H1 (cell line): Measurements from ENCODE around the gene RNF4. TPM values are rescaled to one million over a fixed set of nuclear protein-coding genes. Genes with fewer than 3 reads are reported as not detected.

Experiments used
- CTCF ChIA-PET: fragments of 300-600 bp; sonication (Branson Sonifier 250); formaldehyde crosslinking; loops from one replicate; lab custom pipeline; 2021; ENCODE audit not compliant: partially characterized antibody; lab: Charles Lee
- POLR2A ChIA-PET: fragments of 300-600 bp; sonication (Branson Sonifier 250); formaldehyde crosslinking; loops from one replicate; lab custom pipeline; 2021; ENCODE audit warnings: inconsistent platforms; ENCODE audit not compliant: partially characterized antibody; lab: Charles Lee
- DNase-seq, 2 experiments: peaks; one replicate each; pipeline versions ENCODE4 v3.0.0 to v3.0.0-alpha.2; 2010 to 2022; ENCODE audit warnings: low spot score in 2 of 2, low read depth in 1 of 2, mixed read lengths in 1 of 2
- FAIRE-seq: peaks from 2 replicates; lab custom pipeline; 2011; peaks lifted over from hg19 to GRCh38; lab: Jason Lieb, UNC
- H2AFZ ChIP-seq: 2 replicates; pipeline ENCODE4 v1.8.1; 2012; ENCODE audit warnings: low read length, inconsistent platforms
- H2AK5ac ChIP-seq: 2 replicates; pipeline ENCODE4 v1.6.1; 2013; ENCODE audit warnings: low read depth, low read length
- H2BK120ac ChIP-seq: replicated peaks from 2 replicates; pipeline ENCODE3; 2013; ENCODE audit warnings: low read depth, low read length, inconsistent platforms
- H2BK12ac ChIP-seq: 2 replicates; pipeline ENCODE4 v1.6.1; 2013; ENCODE audit warnings: low read depth, low read length
- H2BK15ac ChIP-seq: 2 replicates; pipeline ENCODE4 v1.6.1; 2013; ENCODE audit warnings: low read length
- H2BK20ac ChIP-seq: 2 replicates; pipeline ENCODE4 v1.6.1; 2013; ENCODE audit warnings: low read length
- H2BK5ac ChIP-seq: 2 replicates; pipeline ENCODE4 v1.6.1; 2013; ENCODE audit warnings: low read depth, low read length
- H3K14ac ChIP-seq: 2 replicates; pipeline ENCODE4 v1.6.1; 2013; ENCODE audit warnings: inconsistent platforms; ENCODE audit not compliant: insufficient read length
- H3K18ac ChIP-seq: 2 replicates; pipeline ENCODE4 v1.6.1; 2013; ENCODE audit warnings: low read length; ENCODE audit errors: extremely low read depth
- H3K23ac ChIP-seq: 2 replicates; pipeline ENCODE4 v1.6.1; 2013; ENCODE audit warnings: inconsistent platforms; ENCODE audit not compliant: insufficient read length
- H3K23me2 ChIP-seq: 2 replicates; pipeline ENCODE4 v1.6.1; 2013; ENCODE audit warnings: low read depth, low read length
- H3K27ac ChIP-seq: 2 replicates; pipeline ENCODE4 v1.6.1; 2011; ENCODE audit warnings: low read depth, low read length, inconsistent platforms
- H3K27me3 ChIP-seq, 4 experiments: replicated peaks in 1 of 4; 1 replicate in 1 of 4; 2 replicates in 3 of 4; pipeline versions ENCODE4 v1.6.1 to v1.8.1; 2011 to 2013; ENCODE audit warnings: low read length in 3 of 4, mild to moderate bottlenecking in 3 of 4, inconsistent platforms in 2 of 4, mixed read lengths in 2 of 4, moderate library complexity in 1 of 4; ENCODE audit not compliant: control insufficient read depth in 3 of 4, insufficient read depth in 3 of 4; ENCODE audit errors: extremely low read depth in 1 of 4
- H3K36me3 ChIP-seq, 4 experiments: 2 replicates each; pipeline versions ENCODE4 v1.6.1 to v1.8.1; 2011 to 2013; ENCODE audit warnings: mild to moderate bottlenecking in 4 of 4, low read length in 3 of 4, moderate library complexity in 2 of 4, control low read depth in 1 of 4, inconsistent platforms in 1 of 4; ENCODE audit not compliant: insufficient read depth in 4 of 4, control insufficient read depth in 2 of 4
- H3K4ac ChIP-seq: replicated peaks from 2 replicates; pipeline ENCODE3; 2013; ENCODE audit warnings: low read length, low read depth, mixed read lengths, inconsistent platforms; ENCODE audit not compliant: insufficient read length
- H3K4me1 ChIP-seq, 4 experiments: replicated peaks in 1 of 4; 1 replicate in 1 of 4; 2 replicates in 3 of 4; pipeline versions ENCODE4 v1.6.1 to v1.8.1; 2011 to 2013; ENCODE audit warnings: low read length in 3 of 4, inconsistent platforms in 2 of 4, mixed read lengths in 1 of 4; ENCODE audit not compliant: insufficient read depth in 4 of 4, control insufficient read depth in 3 of 4
- H3K4me2 ChIP-seq, 2 experiments: 2 replicates each; pipeline versions ENCODE4 v1.6.1 to v1.8.1; 2011 to 2013; ENCODE audit warnings: low read depth in 2 of 2, low read length in 2 of 2, control low read depth in 1 of 2, inconsistent platforms in 1 of 2, mild to moderate bottlenecking in 1 of 2; ENCODE audit not compliant: insufficient read depth in 1 of 2
- H3K4me3 ChIP-seq, 4 experiments: fragments of 200-600, 300-600 bp in 1 of 4; sonication (generic), shearing (Covaris generic), sonication (Bioruptor Twin) in 1 of 4; 2 replicates each; pipeline versions ENCODE4 v1.5.1 to v1.8.1; 2011 to 2016; ENCODE audit warnings: low read length in 4 of 4, low read depth in 3 of 4, control low read depth in 2 of 4, inconsistent platforms in 2 of 4, mild to moderate bottlenecking in 2 of 4, mixed read lengths in 1 of 4, moderate library complexity in 1 of 4; ENCODE audit not compliant: insufficient read depth in 2 of 4; ENCODE audit errors: extremely low read depth in 1 of 4
- H3K56ac ChIP-seq: replicated peaks from 2 replicates; pipeline ENCODE3; 2013; ENCODE audit warnings: low read depth, mild to moderate bottlenecking, mixed read lengths, low read length, inconsistent platforms; ENCODE audit not compliant: insufficient read length
- H3K79me1 ChIP-seq: 2 replicates; pipeline ENCODE4 v1.6.1; 2013; ENCODE audit warnings: low read depth, low read length, control low read depth
- H3K79me2 ChIP-seq, 2 experiments: 2 replicates each; pipeline versions ENCODE4 v1.6.1 to v1.8.1; 2012 to 2013; ENCODE audit warnings: low read length in 2 of 2, mild to moderate bottlenecking in 2 of 2, inconsistent platforms in 1 of 2; ENCODE audit not compliant: insufficient read depth in 2 of 2, control insufficient read depth in 1 of 2
- H3K9ac ChIP-seq, 4 experiments: replicated peaks in 1 of 4; 1 replicate in 1 of 4; 2 replicates in 3 of 4; pipeline versions ENCODE4 v1.6.1 to v1.8.1; 2011 to 2013; ENCODE audit warnings: low read depth in 3 of 4, low read length in 3 of 4, control low read depth in 2 of 4, mild to moderate bottlenecking in 2 of 4, moderate library complexity in 2 of 4, inconsistent platforms in 1 of 4; ENCODE audit errors: extremely low read depth in 1 of 4
- H3K9me3 ChIP-seq, 2 experiments: 2 replicates each; pipeline versions ENCODE4 v1.6.1 to v1.8.1; 2012 to 2013; ENCODE audit warnings: mild to moderate bottlenecking in 2 of 2, moderate library complexity in 2 of 2, control low read depth in 1 of 2, inconsistent platforms in 1 of 2, low read depth in 1 of 2, low read length in 1 of 2, mixed read lengths in 1 of 2; ENCODE audit not compliant: insufficient read depth in 2 of 2
- H4K20me1 ChIP-seq, 2 experiments: replicated peaks in 1 of 2; 2 replicates each; pipeline versions ENCODE3 to v1.8.1; 2011 to 2013; ENCODE audit warnings: inconsistent platforms in 2 of 2, low read length in 2 of 2, mild to moderate bottlenecking in 1 of 2; ENCODE audit not compliant: insufficient read depth in 2 of 2, control insufficient read depth in 1 of 2
- H4K5ac ChIP-seq: 2 replicates; pipeline ENCODE4 v1.6.1; 2013; ENCODE audit warnings: low read length, low read depth, mixed read lengths, inconsistent platforms; ENCODE audit not compliant: insufficient read length
- H4K8ac ChIP-seq: 2 replicates; pipeline ENCODE4 v1.8.0; 2013; ENCODE audit warnings: mild to moderate bottlenecking, moderate library complexity, low read length, inconsistent platforms; ENCODE audit not compliant: insufficient read depth; ENCODE audit errors: extremely low read depth
- H4K91ac ChIP-seq: replicated peaks from 2 replicates; pipeline ENCODE3; 2013; ENCODE audit warnings: low read length, mixed read lengths, inconsistent platforms; ENCODE audit not compliant: insufficient read length
- CHD2 ChIP-seq: IDR thresholded peaks from 2 replicates; pipeline ENCODE4 v1.6.1; 2012; ENCODE audit warnings: low read length, improper control_type of control experiment
- CTBP2 ChIP-seq: IDR thresholded peaks from 2 replicates; pipeline ENCODE4 v1.7.0; 2011; ENCODE audit warnings: borderline replicate concordance, mild to moderate bottlenecking, moderate library complexity, mixed read lengths, low read length; ENCODE audit not compliant: insufficient read depth, insufficient read length
- EP300 ChIP-seq, 2 experiments: IDR thresholded peaks; 1 replicate in 1 of 2; 2 replicates in 1 of 2; pipeline ENCODE4 v1.6.1; 2011 to 2012; ENCODE audit warnings: low read depth in 2 of 2, low read length in 2 of 2, mild to moderate bottlenecking in 2 of 2, borderline replicate concordance in 1 of 2, inconsistent platforms in 1 of 2, moderate library complexity in 1 of 2
- GTF2F1 ChIP-seq: IDR thresholded peaks from 2 replicates; pipeline ENCODE4 v1.6.1; 2012; ENCODE audit warnings: low read depth, low read length, improper control_type of control experiment, borderline replicate concordance
- HDAC2 ChIP-seq, 2 experiments: fragments of 300-600 bp in 1 of 2; sonication (generic) in 1 of 2; IDR thresholded peaks; 2 replicates each; pipeline ENCODE4 v1.6.1; 2011 to 2012; ENCODE audit warnings: low read depth in 2 of 2, low read length in 2 of 2, mild to moderate bottlenecking in 2 of 2, moderate library complexity in 2 of 2, borderline replicate concordance in 1 of 2, inconsistent platforms in 1 of 2
- JUN ChIP-seq: IDR thresholded peaks from 2 replicates; pipeline ENCODE4 v1.6.1; 2011; ENCODE audit warnings: low read depth, mild to moderate bottlenecking, improper control_type of control experiment, low read length
- MAFK ChIP-seq: IDR thresholded peaks from 2 replicates; pipeline ENCODE4 v1.6.1; 2012; ENCODE audit warnings: low read depth, mild to moderate bottlenecking, improper control_type of control experiment, low read length
- NANOG ChIP-seq: IDR thresholded peaks from 2 replicates; pipeline ENCODE4 v1.6.1; 2011; ENCODE audit warnings: low read length, low read depth, mild to moderate bottlenecking, inconsistent platforms; ENCODE audit not compliant: insufficient read depth, poor library complexity, severe bottlenecking
- POU5F1 ChIP-seq: IDR thresholded peaks from 2 replicates; pipeline ENCODE4 v1.6.1; 2011; ENCODE audit warnings: low read depth, mild to moderate bottlenecking, low read length, moderate library complexity
- SAP30 ChIP-seq: fragments of 300-600 bp; sonication (generic); IDR thresholded peaks from 2 replicates; pipeline ENCODE4 v1.7.1; 2012; ENCODE audit warnings: low read length, moderate library complexity, mild to moderate bottlenecking, inconsistent platforms; ENCODE audit not compliant: insufficient read depth, insufficient replicate concordance
- SIX5 ChIP-seq: IDR thresholded peaks from 2 replicates; pipeline ENCODE4 v1.6.1; 2011; ENCODE audit warnings: mild to moderate bottlenecking, low read depth, low read length
- SP1 ChIP-seq: IDR thresholded peaks from 2 replicates; pipeline ENCODE4 v1.6.1; 2011; ENCODE audit warnings: low read depth, low read length
- SP2 ChIP-seq: IDR thresholded peaks from 2 replicates; pipeline ENCODE4 v1.6.1; 2012; ENCODE audit warnings: mild to moderate bottlenecking, low read length, inconsistent platforms
- YY1 ChIP-seq: IDR thresholded peaks from 2 replicates; pipeline ENCODE4 v1.6.1; 2011; ENCODE audit warnings: low read depth, mild to moderate bottlenecking, low read length
- WGBS, 2 experiments: shearing (Covaris generic) in 1 of 2; methylation state at CpG; one replicate each; pipeline versions ENCODE4 v1.1.6 to v1.1.7; 2013 to 2015; ENCODE audit warnings: low lambda C conversion rate in 2 of 2, mixed read lengths in 2 of 2, inconsistent platforms in 1 of 2, low coverage in 1 of 2, missing lambda C conversion rate in 1 of 2; ENCODE audit not compliant: insufficient replicate concordance in 2 of 2, insufficient coverage in 1 of 2, insufficient read length in 1 of 2; ENCODE audit errors: extremely low coverage in 1 of 2, missing lambda C conversion rate in 1 of 2; 5-methylcytosine and 5-hydroxymethylcytosine counted together
- polyA plus RNA-seq, 7 experiments: library from polyadenylated mRNA; depleted of rRNA in 3 of 7; stranded (reverse) in 5 of 7; unstranded in 2 of 7; fragments of >200 nt in 5 of 7; fragments of 200-250 nt in 2 of 7; gene quantifications; 1 replicate in 5 of 7; 2 replicates in 1 of 7; 4 replicates in 1 of 7; pipeline versions ENCODE4 v1.2.1 to v1.2.3, GENCODE V29; 2011 to 2013; ENCODE audit warnings: missing spikeins in 2 of 7, mixed read lengths in 2 of 7
- total RNA-seq: library from RNA; stranded (reverse); fragmentation: NEBNext Ultra II Directional; extraction: Animal tissue kit (Norgen Biotek cat#: 25700); gene quantifications from 2 replicates; pipeline ENCODE4 v1.2.1, GENCODE V29; 2021

Gene RNF4
- total and polyA plus RNA-seq, 2 of the 8 experiments (the other 6 are each of a cell fraction or from before 2014, with no cell fraction given), result 68.2 to 78.9 TPM

- H3K4me1 ChIP-seq, result no peaks in the 10 kb centered on the region
- peaks cover 13 to 17% of the 10 kb centered on the region in 2 experiments for H4K20me1 ChIP-seq
- H3K4me3 ChIP-seq, result no peak overlapping the region
- no peak overlapping the region for H3K56ac ChIP-seq
- H4K5ac ChIP-seq, result no peak overlapping the region
- H3K18ac ChIP-seq, result no peak overlapping the region
- H3K4me2 ChIP-seq, result no peak overlapping the region
- H3K27me3 ChIP-seq, result no peaks in the 10 kb centered on the region
- H3K4ac ChIP-seq, result no peak overlapping the region
- 100% methylated on average over 3 of the region's 7 CpGs; no CpG with 5 or more reads in 1 of the 2 experiments for WGBS, 2 experiments
- DNase-seq, result no peak
- H4K91ac ChIP-seq, result no peak overlapping the region
- ChIA-PET POLR2A (interaction anchor here (0.6 to 1.9 kb wide), 4 partner anchors 9 to 276 kb away, joined by 3 to 6 read pairs (median 3); no protein-coding TSS in a partner anchor), CTCF (interaction anchor here (0.6 to 1.5 kb wide), 5 partner anchors 8 to 810 kb away, joined by 3 to 7 read pairs (median 3); no protein-coding TSS in a partner anchor)
- no peak overlapping the region for H2BK15ac ChIP-seq
- H3K9ac ChIP-seq, result no peak overlapping the region
- no peak overlapping the region for H2BK12ac ChIP-seq
- H3K79me1 ChIP-seq, result peaks cover 18% of the 10 kb centered on the region
- H2AK5ac ChIP-seq, result no peak overlapping the region
- no peaks in the 10 kb centered on the region; the same call in 1 of the 2 replicates for H3K23me2 ChIP-seq
- H3K9me3 ChIP-seq, result no peaks in the 10 kb centered on the region
- no peak for FAIRE-seq
- H2BK120ac ChIP-seq, result no peak overlapping the region
- peaks cover 2 to 20% of the 10 kb centered on the region in 2 experiments; a peak in 3 of 4 replicates for H3K79me2 ChIP-seq
- no peak overlapping the region for H3K23ac ChIP-seq
- no peak overlapping the region for H2AFZ ChIP-seq
- H4K8ac ChIP-seq, result no peak overlapping the region
- no peak overlapping the region for H3K27ac ChIP-seq
- no peak overlapping the region for H3K14ac ChIP-seq
- no peak overlapping the region for H2BK5ac ChIP-seq
- H3K36me3 ChIP-seq, result peaks cover 16 to 71% (median 38%) of the 10 kb centered on the region in 4 experiments
- H2BK20ac ChIP-seq, result no peak overlapping the region
- TF ChIP-seq HDAC2 (IDR thresholded peaks at IDR 0.05; ENCODE audit: borderline replicate concordance in 1 of 2, low read depth in 2 of 2, low read length in 2 of 2) (no peak), SIX5 (no peak), MAFK (no peak), SP2 (no peak), EP300 (IDR thresholded peaks at IDR 0.05; ENCODE audit: borderline replicate concordance in 1 of 2, low read depth in 2 of 2, low read length in 2 of 2) (no peak), NANOG (no peak), SAP30 (no peak), YY1 (no peak), CTBP2 (no peak), GTF2F1 (no peak), CHD2 (no peak), POU5F1 (no peak), SP1 (no peak), JUN (no peak)
These were observed 38.9 kb downstream of the RNF4 start for GRCh38 chr4:2507855-2508254.
